H9 (cell line): ENCODE measurements around the gene WDR74. TPM values are rescaled to one million over a fixed set of nuclear protein-coding genes. Genes with fewer than 3 reads are reported as not detected.

Experiments used
- DNase-seq: peaks from one replicate; pipeline ENCODE4 v3.0.0-alpha.2; 2017
- H2AFZ ChIP-seq: one replicate; pipeline ENCODE4 v1.6.1; 2013; ENCODE audit warnings: mild to moderate bottlenecking, low read length, control low read depth, moderate library complexity
- H2AK5ac ChIP-seq: 2 replicates; pipeline ENCODE4 v1.6.1; 2013; ENCODE audit warnings: low read length, control low read depth, mixed read lengths; ENCODE audit not compliant: insufficient read length
- H2BK120ac ChIP-seq: one replicate; pipeline ENCODE4 v1.6.1; 2013; ENCODE audit warnings: low read depth, mild to moderate bottlenecking, low read length, control low read depth, inconsistent platforms; ENCODE audit not compliant: poor library complexity, severe bottlenecking
- H2BK12ac ChIP-seq: 2 replicates; pipeline ENCODE4 v1.6.1; 2013; ENCODE audit warnings: low read length, control low read depth, mixed read lengths, low read depth; ENCODE audit not compliant: insufficient read length
- H2BK15ac ChIP-seq: 2 replicates; pipeline ENCODE4 v1.6.1; 2013; ENCODE audit warnings: low read depth, low read length, control low read depth
- H2BK20ac ChIP-seq: one replicate; pipeline ENCODE4 v1.6.1; 2013; ENCODE audit warnings: low read depth, mild to moderate bottlenecking, low read length, control low read depth, inconsistent platforms; ENCODE audit not compliant: poor library complexity, severe bottlenecking
- H2BK5ac ChIP-seq: 2 replicates; pipeline ENCODE4 v1.6.1; 2013; ENCODE audit warnings: low read length, control low read depth, mixed read lengths; ENCODE audit not compliant: insufficient read length
- H3K14ac ChIP-seq: 2 replicates; pipeline ENCODE4 v1.6.1; 2013; ENCODE audit warnings: low read length, control low read depth; ENCODE audit not compliant: insufficient read depth
- H3K18ac ChIP-seq: 2 replicates; pipeline ENCODE4 v1.6.1; 2013; ENCODE audit warnings: low read depth, mild to moderate bottlenecking, mixed read lengths, low read length, control low read depth; ENCODE audit not compliant: insufficient read length
- H3K23ac ChIP-seq: 2 replicates; pipeline ENCODE4 v1.6.1; 2013; ENCODE audit warnings: low read length, control low read depth, mixed read lengths, low read depth; ENCODE audit not compliant: insufficient read length
- H3K23me2 ChIP-seq: 2 replicates; pipeline ENCODE4 v1.6.1; 2013; ENCODE audit warnings: low read depth, mild to moderate bottlenecking, mixed read lengths, low read length, control low read depth; ENCODE audit not compliant: insufficient read length, poor library complexity, severe bottlenecking
- H3K27ac ChIP-seq: 2 replicates; pipeline ENCODE4 v1.5.1; 2013; ENCODE audit warnings: low read length, control low read depth, mixed read lengths, low read depth; ENCODE audit not compliant: insufficient read length
- H3K27me3 ChIP-seq: 2 replicates; pipeline ENCODE4 v1.6.1; 2013; ENCODE audit warnings: low read length, control low read depth, inconsistent platforms; ENCODE audit not compliant: insufficient read depth
- H3K4ac ChIP-seq: 2 replicates; pipeline ENCODE4 v1.6.1; 2013; ENCODE audit warnings: low read depth, mild to moderate bottlenecking, control low read depth, inconsistent platforms, low read length, moderate library complexity
- H3K4me1 ChIP-seq: 2 replicates; pipeline ENCODE4 v1.6.1; 2013; ENCODE audit warnings: low read length, control low read depth, inconsistent platforms; ENCODE audit not compliant: insufficient read depth
- H3K4me2 ChIP-seq: 2 replicates; pipeline ENCODE4 v1.6.1; 2013; ENCODE audit warnings: low read length, control low read depth, mixed read lengths; ENCODE audit not compliant: insufficient read length, insufficient read depth
- H3K56ac ChIP-seq: 2 replicates; pipeline ENCODE4 v1.6.1; 2013; ENCODE audit warnings: low read depth, mild to moderate bottlenecking, mixed read lengths, low read length, control low read depth; ENCODE audit not compliant: insufficient read length
- H3K79me1 ChIP-seq: 2 replicates; pipeline ENCODE4 v1.6.1; 2013; ENCODE audit warnings: low read depth, mild to moderate bottlenecking, moderate library complexity, low read length, control low read depth, inconsistent platforms; ENCODE audit not compliant: insufficient read depth, poor library complexity, severe bottlenecking
- H3K79me2 ChIP-seq: 2 replicates; pipeline ENCODE4 v1.6.1; 2013; ENCODE audit warnings: low read length, control low read depth, inconsistent platforms; ENCODE audit not compliant: insufficient read depth
- H3K9ac ChIP-seq: 2 replicates; pipeline ENCODE4 v1.6.1; 2013; ENCODE audit warnings: low read length, control low read depth, mixed read lengths; ENCODE audit not compliant: insufficient read length; ENCODE audit errors: extremely low read depth
- H3K9me3 ChIP-seq: one replicate; pipeline ENCODE4 v1.6.1; 2013; ENCODE audit warnings: low read depth, low read length, inconsistent platforms; ENCODE audit not compliant: control insufficient read depth
- H3T11ph ChIP-seq: one replicate; pipeline ENCODE4 v1.6.1; 2013; ENCODE audit warnings: mild to moderate bottlenecking, low read length, control low read depth, inconsistent platforms
- H4K20me1 ChIP-seq: one replicate; pipeline ENCODE4 v1.6.1; 2013; ENCODE audit not compliant: control insufficient read depth, insufficient read length, insufficient read depth
- H4K5ac ChIP-seq: 2 replicates; pipeline ENCODE4 v1.6.1; 2013; ENCODE audit warnings: low read depth, mild to moderate bottlenecking, mixed read lengths, low read length, control low read depth; ENCODE audit not compliant: insufficient read length
- H4K8ac ChIP-seq: replicated peaks from 2 replicates; pipeline ENCODE4 v1.6.1; 2013; ENCODE audit warnings: low read length, control low read depth, mixed read lengths, low read depth; ENCODE audit not compliant: insufficient read length
- H4K91ac ChIP-seq: 2 replicates; pipeline ENCODE4 v1.6.1; 2013; ENCODE audit warnings: low read depth, mild to moderate bottlenecking, moderate library complexity, mixed read lengths, low read length, control low read depth; ENCODE audit not compliant: insufficient read length
- H3K27ac Mint-ChIP-seq, 3 experiments: 2 replicates in 2 of 3; 3 replicates in 1 of 3; pipeline ENCODE4 v1.8.0; 2020 to 2021; ENCODE audit warnings: mixed read lengths in 3 of 3, mild to moderate bottlenecking in 1 of 3, moderate library complexity in 1 of 3
- H3K27me3 Mint-ChIP-seq: 2 replicates; pipeline ENCODE4 v1.8.0; 2021; ENCODE audit warnings: low read depth, mild to moderate bottlenecking, moderate library complexity, mixed read lengths
- H3K36me3 Mint-ChIP-seq, 3 experiments: 2 replicates in 2 of 3; 3 replicates in 1 of 3; pipeline ENCODE4 v1.8.0; 2020 to 2021; ENCODE audit warnings: low read depth in 3 of 3, mixed read lengths in 3 of 3; ENCODE audit not compliant: insufficient read depth in 1 of 3
- H3K4me1 Mint-ChIP-seq, 2 experiments: 2 replicates each; pipeline ENCODE4 v1.8.0; 2020; ENCODE audit warnings: mixed read lengths in 2 of 2
- H3K4me3 Mint-ChIP-seq, 2 experiments: 2 replicates in 1 of 2; 3 replicates in 1 of 2; pipeline ENCODE4 v1.8.0; 2020 to 2021; ENCODE audit warnings: mild to moderate bottlenecking in 2 of 2, mixed read lengths in 2 of 2, moderate library complexity in 1 of 2
- H3K9me3 Mint-ChIP-seq, 2 experiments: 2 replicates in 1 of 2; 3 replicates in 1 of 2; pipeline ENCODE4 v1.8.0; 2020; ENCODE audit warnings: mild to moderate bottlenecking in 2 of 2, mixed read lengths in 2 of 2, moderate library complexity in 1 of 2
- WGBS: extraction: QIAGEN DNeasy Blood & Tissue Kit; methylation state at CpG from one replicate; pipeline ENCODE4 v1.1.7; 2013; ENCODE audit warnings: missing lambda C conversion rate, low lambda C conversion rate, mixed read lengths; ENCODE audit not compliant: insufficient read length; ENCODE audit errors: extremely low coverage; 5-methylcytosine and 5-hydroxymethylcytosine counted together
- total RNA-seq: library from RNA; stranded (reverse); gene quantifications from 2 replicates; pipeline ENCODE4 v1.2.1, GENCODE V29; 2021
- TF ChIP-seq, protein P1 (sequence below): fragments of 200-600 bp; sonication (generic); conservative IDR thresholded peaks from 3 replicates; pipeline ENCODE4 v1.8.0; 2021; ENCODE audit warnings: antibody characterized with exemption, mild to moderate bottlenecking

The WDR74 gene
- total RNA-seq, 1 experiment from 2014 or later = 121 TPM

DNA sequence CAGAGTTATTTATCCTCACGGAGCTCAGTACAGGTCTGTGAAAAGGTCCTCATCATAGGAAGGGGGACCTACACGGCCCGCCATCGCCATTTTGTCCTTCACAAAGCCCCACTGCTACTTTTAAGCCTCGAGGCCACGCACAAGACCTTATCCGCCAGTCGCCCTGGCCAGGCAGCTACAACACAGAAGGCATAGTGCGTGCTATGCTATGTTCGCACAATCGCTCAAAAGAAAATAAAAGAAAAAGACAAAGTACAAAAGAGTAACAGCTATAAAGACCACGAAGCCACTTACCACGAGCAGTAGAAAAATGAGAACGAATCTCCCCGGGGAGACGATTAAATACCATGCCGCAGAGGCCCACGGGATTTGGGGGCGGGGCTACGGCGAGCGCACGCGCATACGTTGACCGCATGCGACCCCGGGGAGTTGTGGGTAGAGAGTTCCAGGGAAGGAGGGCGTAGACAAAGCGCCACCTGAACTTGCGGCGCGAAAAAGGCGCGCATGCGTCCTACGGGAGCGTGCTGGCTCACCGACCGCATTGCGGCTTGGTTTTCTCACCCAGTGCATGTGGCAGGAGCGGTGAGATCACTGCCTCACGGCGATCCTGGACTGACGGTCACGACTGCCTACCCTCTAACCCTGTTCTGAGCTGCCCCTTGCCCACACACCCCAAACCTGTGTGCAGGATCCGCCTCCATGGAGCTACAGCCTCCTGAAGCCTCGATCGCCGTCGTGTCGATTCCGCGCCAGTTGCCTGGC, 16.4 kb upstream of the WDR74 start:
- H3K18ac ChIP-seq = peak overlapping the region; percentile 99
- H3K4me1 ChIP-seq = no peaks in the 10 kb centered on the region; the same call in none of the 2 replicates
- Mint-ChIP-seq H3K27ac (peak overlapping the region; percentile 98 to 100 (median 99)), H3K36me3 (peaks cover 56 to 74% (median 57%) of the 10 kb centered on the region in 3 experiments), H3K27me3 (peaks cover 4% of the 10 kb centered on the region; the same call in 1 of the 2 replicates), H3K4me3 (peak overlapping the region; percentile 99), H3K9me3 (peaks cover 6 to 10% of the 10 kb centered on the region in 2 experiments; a peak in 4 of 5 replicates), H3K4me1 (peaks cover 48 to 59% of the 10 kb centered on the region in 2 experiments)
- WGBS = no CpG with 5 or more reads among the region's 54 CpGs
- peak overlapping the region; percentile 8 for H4K8ac ChIP-seq
- H2AK5ac ChIP-seq = no peak overlapping the region
- H3K9me3 ChIP-seq = no peaks in the 10 kb centered on the region
- TF ChIP-seq, protein P1, sequence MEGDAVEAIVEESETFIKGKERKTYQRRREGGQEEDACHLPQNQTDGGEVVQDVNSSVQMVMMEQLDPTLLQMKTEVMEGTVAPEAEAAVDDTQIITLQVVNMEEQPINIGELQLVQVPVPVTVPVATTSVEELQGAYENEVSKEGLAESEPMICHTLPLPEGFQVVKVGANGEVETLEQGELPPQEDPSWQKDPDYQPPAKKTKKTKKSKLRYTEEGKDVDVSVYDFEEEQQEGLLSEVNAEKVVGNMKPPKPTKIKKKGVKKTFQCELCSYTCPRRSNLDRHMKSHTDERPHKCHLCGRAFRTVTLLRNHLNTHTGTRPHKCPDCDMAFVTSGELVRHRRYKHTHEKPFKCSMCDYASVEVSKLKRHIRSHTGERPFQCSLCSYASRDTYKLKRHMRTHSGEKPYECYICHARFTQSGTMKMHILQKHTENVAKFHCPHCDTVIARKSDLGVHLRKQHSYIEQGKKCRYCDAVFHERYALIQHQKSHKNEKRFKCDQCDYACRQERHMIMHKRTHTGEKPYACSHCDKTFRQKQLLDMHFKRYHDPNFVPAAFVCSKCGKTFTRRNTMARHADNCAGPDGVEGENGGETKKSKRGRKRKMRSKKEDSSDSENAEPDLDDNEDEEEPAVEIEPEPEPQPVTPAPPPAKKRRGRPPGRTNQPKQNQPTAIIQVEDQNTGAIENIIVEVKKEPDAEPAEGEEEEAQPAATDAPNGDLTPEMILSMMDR = no peak
- H2AFZ ChIP-seq = no peak overlapping the region
- H3K4ac ChIP-seq = peak overlapping the region; percentile 28; the same call in 1 of the 2 replicates
- no peaks in the 10 kb centered on the region for H4K20me1 ChIP-seq
- H3T11ph ChIP-seq = no peak overlapping the region
- H3K14ac ChIP-seq = peak overlapping the region; percentile 99
- peak overlapping the region; percentile 0 for H3K23ac ChIP-seq
- no peak overlapping the region for H2BK12ac ChIP-seq
- H4K5ac ChIP-seq = peak overlapping the region; percentile 93
- peak overlapping the region; percentile 72 for H3K27ac ChIP-seq
- H3K4me2 ChIP-seq = peak overlapping the region; percentile 98
- peaks cover 20% of the 10 kb centered on the region for H3K23me2 ChIP-seq
- H3K9ac ChIP-seq = peak overlapping the region; percentile 100
- peak; percentile 98 for DNase-seq
- H3K79me2 ChIP-seq = peaks cover 53% of the 10 kb centered on the region
- no peak overlapping the region for H2BK120ac ChIP-seq
- H3K79me1 ChIP-seq = no peaks in the 10 kb centered on the region
- no peaks in the 10 kb centered on the region for H3K27me3 ChIP-seq
- H2BK15ac ChIP-seq = no peak overlapping the region
- no peak overlapping the region for H2BK20ac ChIP-seq
- peak overlapping the region; percentile 87 for H2BK5ac ChIP-seq
- peak overlapping the region; percentile 32 for H4K91ac ChIP-seq
- H3K56ac ChIP-seq = peak overlapping the region; percentile 90
